PFSK-1 (cell line): ENCODE results near the gene NDST1.

ENCODE experiments used
- FOXP2 ChIP-seq: optimal IDR thresholded peaks from 2 replicates; pipeline ENCODE3; 2011; ENCODE audit warnings: borderline replicate concordance, control low read depth, inconsistent platforms; ENCODE audit not compliant: insufficient read depth; ENCODE audit errors: extremely low read length, extremely low read depth
- POLR2AphosphoS5 ChIP-seq: IDR thresholded peaks from 2 replicates; pipeline ENCODE4 v1.6.1; 2012; ENCODE audit warnings: low read depth, mild to moderate bottlenecking, control low read depth, low read length, moderate library complexity
- SIN3A ChIP-seq: IDR thresholded peaks from 2 replicates; pipeline ENCODE4 v1.6.1; 2012; ENCODE audit warnings: mild to moderate bottlenecking, low read length, moderate library complexity, borderline replicate concordance; ENCODE audit not compliant: insufficient read depth
- TAF1 ChIP-seq: IDR thresholded peaks from 2 replicates; pipeline ENCODE4 v1.6.1; 2012; ENCODE audit warnings: low read length, control low read depth, borderline replicate concordance; ENCODE audit not compliant: insufficient read depth
- TF ChIP-seq, protein P1 (sequence below), 2 experiments: IDR thresholded peaks; 2 replicates each; pipeline versions ENCODE4 v1.6.1 to v1.8.0; 2011 to 2012; ENCODE audit warnings: low read depth in 2 of 2, low read length in 2 of 2, control low read depth in 1 of 2, inconsistent platforms in 1 of 2, mild to moderate bottlenecking in 1 of 2, moderate library complexity in 1 of 2; ENCODE audit not compliant: insufficient read depth in 1 of 2

The NDST1 gene

GRCh38 chr5:150505041-150505511 lies 2.9 kb upstream of the NDST1 start:
- TF ChIP-seq, protein P1, sequence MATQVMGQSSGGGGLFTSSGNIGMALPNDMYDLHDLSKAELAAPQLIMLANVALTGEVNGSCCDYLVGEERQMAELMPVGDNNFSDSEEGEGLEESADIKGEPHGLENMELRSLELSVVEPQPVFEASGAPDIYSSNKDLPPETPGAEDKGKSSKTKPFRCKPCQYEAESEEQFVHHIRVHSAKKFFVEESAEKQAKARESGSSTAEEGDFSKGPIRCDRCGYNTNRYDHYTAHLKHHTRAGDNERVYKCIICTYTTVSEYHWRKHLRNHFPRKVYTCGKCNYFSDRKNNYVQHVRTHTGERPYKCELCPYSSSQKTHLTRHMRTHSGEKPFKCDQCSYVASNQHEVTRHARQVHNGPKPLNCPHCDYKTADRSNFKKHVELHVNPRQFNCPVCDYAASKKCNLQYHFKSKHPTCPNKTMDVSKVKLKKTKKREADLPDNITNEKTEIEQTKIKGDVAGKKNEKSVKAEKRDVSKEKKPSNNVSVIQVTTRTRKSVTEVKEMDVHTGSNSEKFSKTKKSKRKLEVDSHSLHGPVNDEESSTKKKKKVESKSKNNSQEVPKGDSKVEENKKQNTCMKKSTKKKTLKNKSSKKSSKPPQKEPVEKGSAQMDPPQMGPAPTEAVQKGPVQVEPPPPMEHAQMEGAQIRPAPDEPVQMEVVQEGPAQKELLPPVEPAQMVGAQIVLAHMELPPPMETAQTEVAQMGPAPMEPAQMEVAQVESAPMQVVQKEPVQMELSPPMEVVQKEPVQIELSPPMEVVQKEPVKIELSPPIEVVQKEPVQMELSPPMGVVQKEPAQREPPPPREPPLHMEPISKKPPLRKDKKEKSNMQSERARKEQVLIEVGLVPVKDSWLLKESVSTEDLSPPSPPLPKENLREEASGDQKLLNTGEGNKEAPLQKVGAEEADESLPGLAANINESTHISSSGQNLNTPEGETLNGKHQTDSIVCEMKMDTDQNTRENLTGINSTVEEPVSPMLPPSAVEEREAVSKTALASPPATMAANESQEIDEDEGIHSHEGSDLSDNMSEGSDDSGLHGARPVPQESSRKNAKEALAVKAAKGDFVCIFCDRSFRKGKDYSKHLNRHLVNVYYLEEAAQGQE (IDR thresholded peaks at IDR 0.05; ENCODE audit: insufficient read depth in 1 of 2, low read depth in 2 of 2, low read length in 2 of 2) = no peak
- TF ChIP-seq POLR2AphosphoS5 (no peak), SIN3A (no peak), FOXP2 (no peak), TAF1 (no peak)

DNA sequence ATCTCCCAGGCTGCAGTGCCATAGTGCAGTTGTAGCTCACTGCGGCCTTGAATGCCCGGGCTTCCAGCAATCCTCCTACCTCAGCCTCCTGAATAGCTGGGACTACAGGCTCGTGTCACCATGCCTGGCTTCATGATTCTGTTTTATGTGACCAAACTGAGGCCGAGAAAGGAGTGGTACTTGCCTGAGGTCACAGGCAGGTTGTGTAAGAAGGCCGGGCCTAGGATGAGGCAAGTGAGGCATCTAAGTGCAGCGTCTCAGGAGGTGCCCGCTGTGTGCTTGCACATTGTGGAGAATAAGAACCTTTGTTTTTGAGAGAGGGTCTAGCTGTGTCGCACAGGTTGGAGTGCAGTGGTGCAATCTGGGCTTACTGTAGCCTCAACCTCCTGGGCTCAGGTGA lies 2.1 kb upstream of the NDST1 start:
- TF ChIP-seq FOXP2 (no peak), TAF1 (no peak), SIN3A (no peak), POLR2AphosphoS5 (no peak)
- TF ChIP-seq, protein P1 (IDR thresholded peaks at IDR 0.05; ENCODE audit: insufficient read depth in 1 of 2, low read depth in 2 of 2, low read length in 2 of 2) = no peak

DNA sequence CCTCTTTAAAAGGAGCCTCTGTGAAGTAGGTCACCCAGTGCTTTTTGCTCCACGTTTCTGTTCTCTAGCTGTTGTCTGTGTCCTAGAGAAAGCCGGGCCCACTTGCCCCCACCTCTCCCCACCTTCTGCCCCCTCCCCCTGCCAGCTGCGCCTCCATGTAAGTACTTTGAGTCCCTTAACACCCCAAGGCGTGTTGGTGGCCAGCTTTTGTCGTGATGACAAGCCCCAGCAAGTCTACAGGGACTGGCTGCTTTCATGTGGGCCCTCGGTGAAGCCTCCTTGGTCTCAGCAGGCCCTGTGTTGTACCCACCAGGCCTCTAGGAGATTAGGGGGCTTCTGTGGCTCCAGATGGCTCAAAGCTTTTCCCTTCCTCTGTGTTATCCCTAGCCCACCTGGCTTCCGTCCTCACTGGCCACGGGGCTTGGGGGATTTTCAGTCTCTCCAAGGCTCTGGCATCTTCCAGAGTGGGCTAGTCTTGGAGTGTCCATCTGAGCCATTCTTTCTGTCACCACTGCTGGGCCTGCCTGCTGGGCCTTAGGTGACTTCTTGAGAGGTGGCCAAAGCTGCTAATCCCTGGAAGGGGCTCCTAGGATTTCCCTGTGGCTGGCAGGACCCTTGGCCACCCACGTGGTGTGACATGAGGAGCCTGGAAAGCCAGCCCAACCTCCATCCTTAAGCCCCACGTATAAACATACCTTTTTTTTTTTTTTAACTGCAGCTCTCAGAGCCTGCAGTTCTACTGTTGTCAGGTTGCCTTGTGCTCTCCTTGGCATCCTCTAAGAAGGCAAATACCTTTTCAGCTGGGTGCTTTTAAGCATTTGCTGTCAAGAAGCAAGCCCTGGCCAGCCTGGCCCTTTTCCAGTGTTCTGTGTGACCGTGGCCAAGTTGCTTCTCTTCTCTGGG lies 1.1 kb upstream of the NDST1 start:
- TF ChIP-seq TAF1 (no peak), FOXP2 (no peak), SIN3A (no peak), POLR2AphosphoS5 (no peak)
- TF ChIP-seq, protein P1 (IDR thresholded peaks at IDR 0.05; ENCODE audit: insufficient read depth in 1 of 2, low read depth in 2 of 2, low read length in 2 of 2) = no peak

GRCh38 chr5:150508277-150508640 lies 328 bp downstream of the NDST1 start:
- TF ChIP-seq POLR2AphosphoS5 (no peak), TAF1 (no peak), SIN3A (no peak), FOXP2 (no peak)
- TF ChIP-seq, protein P1 (IDR thresholded peaks at IDR 0.05; ENCODE audit: insufficient read depth in 1 of 2, low read depth in 2 of 2, low read length in 2 of 2) = no peak
